Activated T-cell treated with anti-CD3 and anti-CD28 coated beads, Interleukin-2, amount 50 U/mL, for 48 hours (primary cell): ENCODE measurements around the gene TWSG1.
"Not testable (repeated sequence)": the region's sequence is repeated elsewhere in the genome, so short reads cannot be mapped to it uniquely, and the experiment has no call there.

ENCODE experiments used
- DNase-seq, 2 experiments: peaks; one replicate each; pipeline ENCODE4 v3.0.0-alpha.2; 2020

TWSG1 gene

DNA sequence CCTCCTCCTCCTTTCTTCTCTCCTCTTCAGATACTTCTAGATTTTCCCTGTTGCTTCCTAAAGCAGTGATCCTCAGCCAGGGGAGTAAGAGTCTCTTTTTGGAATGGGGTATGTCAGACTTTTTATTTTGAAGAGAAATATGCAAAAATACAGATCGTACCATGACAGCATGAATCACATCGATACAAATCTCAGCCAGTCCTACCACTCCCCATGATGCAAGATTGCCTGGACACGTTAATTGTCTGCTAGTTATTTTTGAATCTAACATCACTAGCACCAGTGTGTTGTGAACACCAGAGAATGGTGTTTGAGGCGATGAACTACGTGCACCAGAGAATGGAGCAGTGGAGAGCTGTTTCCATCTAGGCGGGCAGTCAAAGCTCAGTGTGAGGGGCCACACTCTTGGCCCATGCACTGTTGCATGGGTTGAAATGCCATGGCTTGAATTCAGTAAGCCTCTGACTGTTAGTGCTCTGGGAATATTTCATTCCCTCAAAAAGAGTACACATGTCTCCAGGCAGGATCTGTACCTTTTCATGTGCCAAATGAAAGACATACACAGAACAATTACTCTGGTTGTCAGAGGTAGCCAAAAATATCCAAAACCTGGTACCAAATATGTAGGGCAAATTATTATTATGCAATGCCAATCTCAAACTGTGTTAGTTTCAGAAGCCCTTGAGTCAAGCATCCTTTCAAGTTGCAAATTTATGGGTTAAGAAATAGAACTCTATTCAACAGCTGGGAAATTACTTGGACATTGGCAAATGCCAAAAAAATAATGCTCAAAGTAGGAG is 94.5 kb downstream of the TWSG1 start:
- no peak for DNase-seq

DNA sequence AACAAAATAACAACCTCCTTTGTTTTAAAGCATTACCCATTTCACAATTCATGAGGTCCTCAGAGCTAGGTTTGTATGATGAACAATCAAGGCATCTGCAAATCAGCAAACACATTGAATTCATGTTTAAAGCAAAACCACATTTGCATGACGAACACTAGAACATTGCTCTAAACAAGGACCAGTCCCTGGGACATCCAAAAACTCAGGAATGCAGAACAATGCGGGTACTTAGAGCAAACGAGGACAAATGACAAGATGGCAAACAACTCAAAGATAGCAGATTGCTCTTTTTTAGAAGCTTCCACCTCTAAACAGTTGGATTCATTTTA is 95.1 kb downstream of the TWSG1 start:
- DNase-seq = no peak

DNA sequence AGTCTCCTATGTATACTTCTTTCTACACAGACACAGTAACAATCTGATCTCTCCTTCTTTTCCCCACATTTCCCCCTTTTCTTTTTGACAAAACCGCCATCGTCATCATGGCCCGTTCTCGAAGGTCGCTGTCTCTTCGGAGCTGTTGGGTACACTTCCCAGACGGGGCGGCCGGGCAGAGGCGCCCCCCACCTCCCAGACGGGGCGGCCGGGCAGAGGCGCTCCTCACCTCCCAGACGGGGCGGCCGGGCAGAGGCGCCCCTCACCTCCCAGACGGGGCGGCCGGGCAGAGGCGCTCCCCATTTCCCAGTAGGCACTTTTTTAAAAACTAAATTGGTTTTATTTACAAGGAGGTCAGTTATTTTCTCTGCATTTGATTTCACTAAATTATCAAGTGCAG is 95.7 kb downstream of the TWSG1 start:
- DNase-seq = not testable (repeated sequence)

DNA sequence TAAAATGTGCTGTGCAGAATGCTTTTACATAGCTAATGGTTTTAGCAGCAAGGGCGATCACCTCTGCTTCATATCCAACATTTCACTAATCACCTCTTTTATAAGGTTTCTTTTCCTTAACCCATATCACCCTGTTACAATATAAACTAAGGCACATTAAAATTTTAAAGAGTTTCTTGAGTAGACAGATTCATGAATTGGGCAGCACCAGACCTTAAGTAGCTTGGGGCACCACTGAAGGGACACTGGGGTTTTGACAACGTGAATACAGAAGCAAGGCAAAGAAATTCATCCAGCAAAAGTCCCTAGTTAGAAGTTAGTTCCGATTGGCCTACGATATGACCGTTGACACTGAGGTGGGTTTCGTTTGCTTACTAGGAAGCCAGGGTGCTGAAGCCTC is 96.7 kb downstream of the TWSG1 start:
- no peak for DNase-seq

DNA sequence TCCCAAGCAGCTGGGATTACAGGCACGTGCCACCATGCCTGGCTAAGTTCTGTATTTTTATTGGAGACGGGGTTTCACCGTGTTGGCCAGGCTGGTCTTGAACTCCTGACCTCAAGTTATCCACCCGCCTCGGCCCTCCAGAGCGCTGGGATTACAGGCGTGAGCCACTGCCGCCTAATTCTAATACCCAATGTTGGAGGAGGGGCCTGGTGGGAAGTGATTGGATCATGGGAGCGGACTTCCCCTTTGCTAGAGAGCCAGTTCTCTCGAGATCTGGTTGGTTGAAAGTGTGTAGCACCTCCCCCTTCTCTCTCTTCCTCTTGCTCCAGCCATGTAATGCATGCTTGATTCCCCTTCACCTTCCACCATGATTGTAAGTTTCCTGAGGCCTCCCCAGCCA is 98.5 kb downstream of the TWSG1 start:
- DNase-seq = not testable (repeated sequence)

DNA sequence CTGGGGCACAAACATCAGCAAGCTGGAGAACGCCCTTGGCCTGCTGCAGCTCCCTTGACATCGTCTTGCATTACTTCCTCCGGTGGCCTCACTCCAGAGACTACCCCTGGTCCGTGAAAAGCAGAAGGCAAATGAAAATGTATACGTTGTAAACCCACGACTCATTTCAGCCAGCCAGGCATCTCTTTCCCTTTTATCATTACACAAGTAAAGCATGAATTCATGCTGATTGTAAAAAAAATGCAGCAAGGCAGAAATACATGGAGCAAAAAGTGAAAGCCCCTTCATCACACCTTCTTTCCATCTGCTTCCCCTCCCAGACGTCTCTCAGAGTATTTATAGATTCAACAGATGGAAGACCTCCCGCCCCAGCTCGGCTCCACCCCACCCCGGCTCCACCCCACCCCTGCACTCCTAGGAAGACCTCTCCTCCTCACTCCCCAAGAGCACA is 99.1 kb downstream of the TWSG1 start:
- DNase-seq = no peak

DNA sequence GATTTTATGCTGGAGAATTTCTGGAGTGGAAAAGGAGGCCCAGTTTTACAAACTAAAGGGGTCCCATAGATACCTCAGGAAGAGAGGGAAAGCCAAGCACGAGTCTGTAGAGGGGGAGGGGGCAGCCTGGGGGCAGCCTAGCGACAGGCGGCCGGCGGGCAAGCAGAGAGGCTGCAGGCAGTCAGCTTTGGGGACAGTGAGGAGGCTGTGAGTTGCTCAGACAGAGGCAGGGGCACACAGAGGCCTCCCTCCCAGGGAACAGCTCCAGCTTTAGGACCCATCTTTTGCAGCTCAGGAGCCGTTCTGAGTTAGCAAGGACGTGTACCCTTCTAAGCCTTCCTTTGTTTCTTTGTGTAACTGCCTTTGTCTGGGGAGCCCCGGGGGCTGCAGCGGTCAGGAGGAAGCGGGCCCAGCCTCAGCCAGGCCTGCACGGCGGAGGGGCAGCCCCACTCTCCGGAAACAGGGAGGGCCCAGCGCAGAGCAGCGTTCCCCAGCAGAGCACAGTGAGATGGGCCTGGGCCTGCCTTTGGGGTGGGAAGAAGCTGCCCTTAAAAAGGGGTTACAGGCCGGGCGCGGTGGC is 99.6 kb downstream of the TWSG1 start:
- no peak for DNase-seq

DNA sequence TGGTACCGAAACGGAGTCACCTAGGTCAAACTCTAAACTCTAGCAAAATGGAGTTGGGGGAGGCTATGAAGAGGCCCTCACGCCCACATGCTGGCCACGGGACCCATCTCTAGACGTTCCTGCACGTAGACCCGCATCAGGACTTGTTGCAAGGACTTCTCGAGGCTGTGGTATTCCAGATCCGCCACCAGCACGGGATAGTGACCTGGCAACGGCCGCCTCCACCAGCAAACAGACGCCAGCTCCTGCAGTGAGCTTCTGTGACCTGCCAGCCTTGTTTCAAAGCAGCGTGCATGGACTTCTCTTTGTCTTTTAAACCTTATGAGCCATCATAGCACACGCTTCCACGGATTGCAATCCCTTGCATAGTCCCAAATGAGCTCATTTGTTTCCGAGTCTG is 100.5 kb downstream of the TWSG1 start:
- no peak for DNase-seq

DNA sequence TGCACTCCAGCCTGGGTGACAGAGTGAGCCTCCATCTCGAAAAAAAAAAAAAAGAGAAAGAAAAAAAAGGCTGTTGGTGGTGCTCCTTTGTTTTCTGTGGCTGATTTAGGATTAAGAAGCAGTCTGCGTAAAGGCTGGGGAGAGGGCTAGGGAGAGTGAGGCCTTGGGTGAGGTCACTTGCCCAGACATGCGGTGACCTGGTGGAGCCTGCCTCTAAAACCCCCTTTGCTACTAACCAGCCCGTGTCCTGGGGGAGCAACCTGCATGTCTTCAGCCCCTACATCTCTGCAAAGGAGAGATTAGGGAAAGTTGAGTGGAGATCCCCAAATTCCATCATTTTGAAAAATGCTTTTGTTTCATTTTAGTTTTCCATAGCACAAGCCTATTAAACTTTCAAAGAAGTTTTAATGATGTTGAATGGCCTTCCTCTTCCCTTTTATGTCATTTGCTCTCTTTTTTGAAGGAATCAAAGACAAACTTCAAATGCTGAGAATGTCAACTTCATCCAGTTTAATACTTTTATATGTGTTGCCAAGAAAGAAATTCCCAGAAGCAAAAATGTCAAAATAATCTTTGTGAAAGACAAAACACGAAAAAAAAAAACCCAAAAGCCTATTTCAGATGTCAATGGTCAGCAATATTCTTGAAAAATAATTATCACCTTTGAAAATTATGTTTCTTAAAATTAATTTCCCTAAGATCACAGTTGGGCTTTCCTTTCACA is 101.8 kb downstream of the TWSG1 start:
- DNase-seq = no peak

DNA sequence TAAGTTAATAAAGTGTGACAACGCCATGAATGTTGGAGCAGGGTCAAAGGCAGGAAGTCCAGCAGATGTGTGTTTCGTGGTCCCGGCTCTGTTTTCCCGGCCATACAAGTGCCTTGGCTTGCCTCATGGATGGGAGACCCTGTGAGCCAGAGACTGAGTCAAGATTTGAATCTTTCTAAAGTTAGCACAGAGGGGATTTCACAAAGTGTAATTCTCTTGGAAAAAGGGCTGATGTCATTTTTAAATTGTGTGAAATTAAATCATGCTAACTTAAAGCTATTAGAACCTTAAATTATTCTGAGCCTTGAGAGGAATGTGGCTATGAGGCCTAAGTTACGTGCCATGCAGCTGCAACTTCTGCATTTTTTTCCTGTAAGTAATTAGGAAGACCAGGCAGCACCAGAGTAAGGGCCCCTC is 102.5 kb downstream of the TWSG1 start:
- no peak for DNase-seq

DNA sequence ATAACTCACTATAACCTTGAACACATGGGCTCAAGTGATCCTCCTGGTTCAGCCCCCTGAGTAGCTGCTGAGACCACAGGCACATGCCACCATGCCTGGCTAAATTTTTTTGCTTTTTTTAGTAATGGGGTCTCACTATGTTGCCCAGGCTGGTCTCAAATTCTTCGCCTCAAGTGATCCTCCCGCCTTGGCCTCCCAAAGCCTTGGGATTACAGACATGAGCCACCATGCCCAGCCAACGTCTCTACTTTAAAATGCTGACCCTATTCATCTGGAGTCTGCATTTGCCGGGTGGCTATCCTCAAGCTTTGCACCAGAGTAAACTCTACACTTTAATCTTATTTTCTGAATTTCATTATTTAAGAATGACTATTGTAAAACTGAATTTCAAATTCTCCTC is 103.1 kb downstream of the TWSG1 start:
- no peak for DNase-seq

DNA sequence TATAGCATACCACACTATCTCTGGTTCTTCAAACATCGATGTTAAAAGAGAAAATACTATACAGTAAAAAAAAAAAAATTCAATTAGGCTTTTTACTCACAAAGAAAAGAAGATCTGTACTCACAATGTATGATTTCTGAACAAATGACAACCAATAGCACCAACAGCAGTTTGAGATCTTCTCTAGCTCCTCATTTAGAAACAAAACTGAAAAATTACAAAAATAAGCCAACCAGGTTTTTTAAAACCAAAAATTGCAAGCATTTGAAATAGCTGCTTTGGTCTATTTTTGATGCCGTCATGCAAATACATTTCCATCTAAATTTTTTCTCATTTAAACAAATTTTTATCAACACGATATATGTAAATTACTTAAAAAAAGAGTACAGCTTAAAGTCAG is 106.5 kb downstream of the TWSG1 start:
- no peak for DNase-seq

DNA sequence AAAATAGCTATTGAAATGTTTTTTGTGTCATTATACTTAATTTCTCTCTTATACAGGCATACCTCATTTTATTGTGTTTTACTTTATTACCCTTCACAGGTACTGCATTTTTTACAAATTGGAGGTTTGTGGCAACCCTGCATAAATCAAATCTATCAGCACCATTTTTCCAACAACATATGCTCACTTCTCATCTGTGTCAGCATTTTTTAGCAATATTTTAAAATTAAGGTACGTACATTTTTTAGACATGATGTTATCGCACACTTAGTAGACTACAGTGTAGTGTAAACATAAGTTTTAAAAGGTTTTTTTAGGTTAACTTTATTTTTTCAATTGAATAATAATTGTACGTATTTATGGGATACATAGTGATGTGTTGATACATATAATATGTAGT is 110.0 kb downstream of the TWSG1 start:
- no peak for DNase-seq

DNA sequence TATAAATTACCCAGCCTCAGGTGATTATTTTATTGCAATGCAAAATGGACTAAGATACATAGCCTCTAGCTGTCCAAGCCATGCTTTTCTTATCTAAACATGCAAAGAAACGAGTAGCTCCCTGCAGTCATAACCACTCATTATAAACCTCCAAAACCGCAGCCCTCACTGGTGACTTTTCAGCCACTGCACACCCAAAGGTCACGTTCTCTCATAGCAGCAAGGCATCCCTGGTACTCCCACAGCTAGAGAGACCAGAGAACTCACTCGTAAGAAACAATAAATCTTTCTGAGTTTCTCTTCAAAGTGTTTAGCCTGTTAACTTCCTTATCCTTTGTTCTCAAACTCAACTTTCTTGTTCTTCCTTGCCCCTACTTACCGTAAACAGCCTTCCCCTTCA is 112.3 kb downstream of the TWSG1 start:
- DNase-seq = no peak

DNA sequence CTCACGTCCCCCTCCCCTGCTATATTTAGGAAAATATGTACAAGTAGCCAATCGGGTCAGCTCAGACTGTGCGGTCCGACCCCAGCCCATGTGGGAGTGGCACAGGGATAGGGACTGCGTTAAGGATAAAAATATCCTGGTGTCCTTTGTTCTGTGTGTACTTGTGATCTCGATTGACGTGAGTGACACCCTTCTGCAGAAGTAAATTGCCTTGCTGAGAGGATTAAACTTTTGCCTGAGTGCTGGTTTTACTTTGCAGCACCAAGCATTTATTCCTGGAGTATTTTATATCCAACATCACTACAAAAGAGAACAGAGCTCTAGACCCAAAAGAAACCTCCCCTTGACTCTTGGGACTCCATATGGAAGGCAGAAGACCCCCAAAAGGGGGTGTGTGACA is 112.8 kb downstream of the TWSG1 start:
- no peak for DNase-seq

DNA sequence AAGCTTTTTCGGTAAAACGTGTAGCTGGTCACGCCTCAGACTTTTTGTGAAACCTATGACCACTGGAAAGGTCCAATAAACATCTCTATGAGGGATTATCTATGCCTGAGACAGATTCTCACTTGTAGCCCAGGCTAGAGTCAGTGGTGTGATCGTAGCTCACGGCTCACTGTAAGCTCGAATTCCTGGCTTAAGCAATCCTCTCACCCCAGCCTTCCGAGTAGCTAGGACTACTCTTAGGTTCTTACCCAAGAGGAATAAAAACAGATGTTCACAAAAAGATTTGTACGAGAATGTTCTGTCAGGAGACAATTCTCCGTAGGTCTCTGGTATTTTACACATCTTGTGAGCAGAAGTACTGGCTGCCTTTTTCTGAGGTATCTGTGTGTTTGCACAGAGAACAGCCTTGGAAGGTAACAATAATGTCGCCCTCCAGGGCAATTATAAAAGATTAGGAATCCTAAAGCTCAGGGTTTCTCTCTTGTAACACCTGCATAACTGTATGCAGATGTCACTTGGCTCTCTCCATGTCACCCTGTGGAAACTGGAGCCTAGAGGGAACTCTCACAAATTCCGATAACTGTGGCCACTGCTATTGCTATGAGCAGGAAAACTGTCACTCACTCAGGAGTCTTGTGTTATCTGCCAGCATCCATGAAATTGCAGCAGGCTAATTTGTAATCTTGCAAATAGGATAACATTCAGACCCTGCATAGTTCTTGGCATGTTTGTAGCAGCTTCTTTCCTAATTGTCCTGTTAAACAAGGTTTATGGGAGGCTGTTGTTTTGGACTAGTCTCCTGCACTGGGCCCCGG is 115.2 kb downstream of the TWSG1 start:
- no peak for DNase-seq

DNA sequence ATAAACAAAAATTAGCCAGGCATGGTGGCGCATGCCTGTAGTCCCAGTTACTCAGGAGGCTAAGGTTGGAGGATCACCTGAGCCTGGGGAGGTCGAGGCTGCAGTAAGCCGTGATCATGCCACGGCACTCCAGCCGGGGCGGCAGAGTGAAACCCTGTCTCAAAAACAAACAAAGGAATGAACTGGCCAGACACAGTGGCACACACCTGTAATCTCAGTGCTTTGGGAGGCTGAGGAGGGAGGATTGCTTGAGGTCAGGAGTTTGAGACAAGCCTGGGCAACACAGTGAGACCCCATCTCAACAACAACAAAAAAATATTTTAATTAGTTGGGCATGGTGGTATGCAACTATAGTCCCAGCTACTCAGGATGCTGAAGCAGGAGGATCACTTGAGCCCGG is 116.3 kb downstream of the TWSG1 start:
- not testable (repeated sequence) for DNase-seq
